Caki2 (cell line): ENCODE results near the gene NREP. TPM values are rescaled to one million over a fixed set of nuclear protein-coding genes. Genes with fewer than 3 reads are reported as not detected.

Experiments
- DNase-seq: peaks from one replicate; pipeline ENCODE4 v3.0.0-alpha.2; 2015; ENCODE audit warnings: low read depth
- in situ Hi-C: cut with HindIII; loops from 2 replicates; pipeline ENCODE4 v1.10.0; 2016; ENCODE audit warnings: low sequenced_read_pairs, low pct_unique_long_range_greater_than_20kb, mixed read lengths
- total RNA-seq: library from RNA; depleted of rRNA; stranded (reverse); fragments of >200 nt; shearing (Covaris generic); gene quantifications from 2 replicates; pipeline ENCODE4 v1.2.3, GENCODE V29; 2014; ENCODE audit warnings: low replicate concordance

The NREP gene
- total RNA-seq, 1 experiment from 2014 or later: 46.3 TPM

DNA sequence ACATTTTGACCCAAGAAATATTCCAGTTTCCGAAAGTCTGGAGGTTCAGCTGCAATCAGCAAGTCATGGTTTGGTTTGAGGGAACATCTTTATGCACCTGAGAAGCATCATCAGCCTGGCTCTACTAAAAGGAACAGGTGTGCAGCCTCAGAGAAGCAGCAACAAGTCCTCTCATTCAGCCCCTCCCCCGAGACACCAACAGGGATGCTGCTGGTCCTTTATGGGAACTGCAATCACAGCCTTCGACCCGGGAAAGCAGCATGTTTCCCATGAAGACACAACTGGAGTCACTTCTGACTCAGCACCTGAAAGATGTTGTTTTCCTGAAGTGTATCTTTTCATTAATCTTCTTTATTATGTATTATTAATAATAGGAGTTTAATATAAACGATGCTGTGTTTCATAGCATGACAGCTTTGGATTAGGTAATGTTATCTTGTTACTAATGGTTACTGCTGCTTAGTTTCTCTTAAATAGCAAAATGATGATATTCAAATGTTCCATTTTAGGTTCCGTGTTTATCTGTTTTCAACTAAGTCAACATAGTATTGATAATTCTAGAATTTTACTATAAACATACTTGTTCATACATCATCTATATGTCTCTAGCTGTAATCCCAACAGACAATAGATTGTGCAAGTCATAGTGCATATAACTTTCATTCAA lies 15.6 kb upstream of the NREP start:
- DNase-seq: no peak
- in situ Hi-C loops: no loop called here

DNA sequence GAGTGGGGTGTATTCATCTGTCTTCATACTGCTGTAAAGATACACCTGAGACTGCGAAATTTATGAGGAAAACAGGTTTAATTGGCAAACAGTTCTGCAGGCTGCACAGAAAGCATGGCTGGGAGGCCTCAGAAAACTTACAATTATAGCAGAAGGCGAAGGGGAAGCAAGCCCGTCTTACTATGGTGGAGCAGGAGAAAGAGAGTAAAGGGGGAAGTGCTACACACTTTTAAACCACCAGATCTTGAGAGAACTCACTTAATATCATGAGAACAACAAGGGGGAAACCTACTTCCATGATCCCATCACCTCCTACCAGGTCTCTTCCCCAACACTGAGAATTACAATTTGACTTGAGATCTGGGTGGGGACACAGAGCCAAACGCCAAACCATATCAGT lies 12.5 kb upstream of the NREP start:
- no peak for DNase-seq
- in situ Hi-C loops: no loop called here

DNA sequence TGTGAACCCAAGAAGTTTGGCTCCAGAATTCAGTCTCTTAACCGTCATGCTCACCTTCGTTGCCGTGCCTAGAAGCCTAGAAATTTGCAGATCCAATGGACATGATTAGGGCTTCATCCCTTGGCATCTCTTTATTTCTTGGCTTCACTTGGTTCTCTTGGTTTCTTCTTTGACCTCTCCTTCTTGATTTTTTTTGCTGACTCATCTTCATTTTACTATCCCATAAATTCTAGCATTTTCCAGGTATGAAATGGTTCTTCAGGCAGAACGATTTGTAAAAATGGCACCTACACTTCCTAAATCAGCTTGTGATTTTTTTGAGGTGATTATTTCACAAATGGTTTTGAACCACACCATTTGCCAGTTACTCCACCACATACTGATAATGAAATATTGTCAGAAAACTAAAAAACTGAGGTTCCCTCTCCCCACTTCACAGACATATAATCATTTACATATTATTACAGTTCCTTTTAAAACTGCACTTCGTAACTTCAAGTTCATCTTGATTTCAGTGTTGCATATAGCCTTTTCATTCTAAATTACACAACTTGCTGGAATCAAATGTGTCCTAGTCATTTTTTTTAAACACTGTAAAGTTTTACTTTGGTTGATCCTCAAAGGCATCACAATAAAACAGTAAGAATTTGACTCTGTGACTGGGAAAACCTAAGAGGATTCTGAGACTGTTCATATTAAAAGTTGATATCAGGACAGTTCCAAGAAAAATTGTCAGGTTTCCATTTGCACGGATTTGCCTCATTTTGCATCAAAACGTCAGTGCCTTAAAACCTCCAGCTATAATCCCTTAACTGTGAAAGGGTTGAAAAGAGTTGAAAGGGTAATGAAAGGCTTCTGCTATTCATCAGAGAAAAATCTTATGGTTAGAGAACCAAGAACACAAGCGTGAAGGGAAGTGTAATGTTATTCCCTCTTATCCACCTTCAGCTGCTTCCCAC lies 8.9 kb upstream of the NREP start:
- no peak for DNase-seq

DNA sequence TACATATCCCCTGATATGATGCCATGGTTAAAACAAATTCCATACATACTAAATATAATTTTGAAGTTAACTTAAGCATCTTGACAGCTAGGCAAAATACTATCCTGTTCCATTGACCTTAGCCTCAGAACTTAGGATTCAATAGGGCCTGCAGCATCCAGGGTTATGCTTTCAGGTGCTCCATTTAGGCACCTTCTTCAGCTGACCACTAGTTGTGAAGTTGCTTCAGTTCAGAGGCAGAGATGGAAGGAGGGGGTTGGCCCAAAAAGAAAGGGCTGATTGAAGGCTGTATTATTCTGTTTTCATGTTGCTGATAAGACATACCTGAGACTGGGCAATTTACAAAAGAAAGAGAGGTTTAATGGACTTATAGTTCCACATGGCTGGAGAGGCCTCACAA lies 7.0 kb upstream of the NREP start:
- in situ Hi-C loops: no loop called here
- no peak for DNase-seq

More for the DNA sequence above, 8.9 kb upstream of the NREP start:
- in situ Hi-C loops: no loop called here

DNA sequence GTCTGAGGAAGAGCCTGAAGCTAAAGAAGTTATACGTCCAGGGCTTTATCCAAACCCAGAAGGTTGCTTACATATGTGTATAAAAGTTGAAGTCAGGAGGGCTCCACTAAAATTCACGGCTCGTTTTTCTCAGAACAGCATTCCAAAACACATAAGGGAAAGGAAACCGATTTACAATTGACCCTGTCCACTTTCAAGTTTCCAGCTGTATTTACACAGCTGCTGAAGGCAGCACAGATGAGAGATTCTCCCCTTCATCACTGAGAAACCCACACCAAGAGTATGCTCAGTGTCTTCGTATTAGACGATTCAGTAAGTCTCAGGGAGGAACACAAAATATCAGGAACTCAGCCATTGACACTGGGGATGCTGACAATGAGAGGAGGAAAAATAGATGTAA lies 5.9 kb upstream of the NREP start:
- DNase-seq: no peak
- in situ Hi-C loops: no loop called here

DNA sequence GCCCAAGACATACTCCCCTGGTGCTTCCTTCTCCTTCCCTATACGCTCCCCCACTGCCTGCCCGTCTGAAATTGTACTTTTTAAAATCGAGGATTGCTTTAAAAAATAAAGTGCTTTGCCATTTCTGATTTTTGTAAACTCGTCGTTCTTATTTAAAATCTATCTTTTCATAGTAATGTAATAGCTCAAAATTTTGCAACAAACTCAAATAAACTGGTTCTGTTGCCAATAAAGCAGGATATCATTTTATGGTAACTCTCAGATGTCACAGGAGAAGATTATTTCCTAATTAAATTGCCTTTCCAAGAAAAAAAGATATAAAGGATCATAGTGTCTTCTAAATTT lies 1.3 kb upstream of the NREP start:
- in situ Hi-C loops: no loop called here
- no peak for DNase-seq

DNA sequence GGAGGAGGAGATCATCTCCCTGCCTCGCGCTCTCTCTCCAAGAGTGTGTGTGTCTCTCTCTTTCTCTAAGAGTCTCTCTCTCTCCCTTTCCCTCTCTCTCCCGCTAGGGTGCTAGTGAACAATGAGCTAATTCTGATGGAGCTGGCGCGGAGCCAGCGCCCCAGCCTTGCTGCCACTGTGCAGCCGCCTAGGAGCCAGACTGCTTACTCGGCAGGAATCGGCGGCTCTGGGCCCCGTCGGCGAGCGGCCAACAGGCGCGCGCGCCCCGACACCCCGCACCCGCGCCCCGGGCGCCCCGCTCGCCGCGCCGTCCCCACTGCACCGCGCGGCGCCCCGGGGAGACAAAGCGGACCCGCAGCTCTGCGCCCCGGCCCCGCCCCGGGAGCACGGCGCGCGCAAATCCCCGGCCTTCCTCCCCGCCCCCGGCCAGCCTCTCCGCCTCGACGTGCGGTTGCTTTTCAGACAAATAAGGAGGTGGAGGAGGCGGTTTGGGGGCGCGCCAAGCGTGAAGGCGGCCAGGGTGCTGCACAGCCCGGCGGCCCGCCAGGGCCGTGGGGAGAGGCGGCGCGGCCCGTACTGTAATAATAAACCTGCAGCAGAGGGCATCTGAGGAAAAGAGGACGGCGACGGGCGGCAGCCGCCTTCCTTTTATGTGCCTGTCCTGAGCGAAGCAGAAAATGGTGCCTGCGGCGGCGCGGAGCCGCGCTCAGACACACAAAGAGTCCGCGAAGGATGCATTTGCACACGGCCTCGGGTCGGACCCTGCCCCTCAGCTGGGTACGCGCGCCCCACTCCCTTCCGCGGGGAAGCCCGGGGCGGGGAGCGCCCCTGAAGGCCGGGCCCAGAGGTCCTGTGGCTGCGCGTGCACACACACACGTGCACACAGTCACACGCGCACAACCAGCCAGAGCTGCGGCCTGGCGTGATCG lies 625 bp upstream of the NREP start:
- in situ Hi-C loops: no loop called here
- DNase-seq: peak; percentile 87

DNA sequence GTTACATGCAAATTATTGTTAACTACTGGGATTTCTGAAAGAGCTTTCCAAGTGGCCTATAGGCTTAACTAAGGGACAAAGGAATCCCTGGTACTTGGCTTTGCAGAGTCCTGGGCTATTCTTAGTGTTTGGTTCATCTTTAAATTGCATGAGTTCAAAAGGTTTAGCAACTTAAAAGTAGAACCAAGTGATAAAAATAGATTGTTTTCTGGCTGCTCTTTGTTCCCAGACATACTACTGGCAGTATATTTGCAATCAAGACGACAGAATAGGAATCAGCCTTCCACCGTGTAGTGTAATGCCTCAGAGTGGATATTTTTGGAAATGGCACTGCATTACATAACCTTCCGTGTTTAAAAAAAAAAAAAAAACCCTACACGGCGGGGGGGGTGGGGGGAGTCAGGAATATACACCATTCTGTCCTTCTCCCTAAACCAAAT lies 1.0 kb downstream of the NREP start:
- in situ Hi-C loops: no loop called here
- no peak for DNase-seq

DNA sequence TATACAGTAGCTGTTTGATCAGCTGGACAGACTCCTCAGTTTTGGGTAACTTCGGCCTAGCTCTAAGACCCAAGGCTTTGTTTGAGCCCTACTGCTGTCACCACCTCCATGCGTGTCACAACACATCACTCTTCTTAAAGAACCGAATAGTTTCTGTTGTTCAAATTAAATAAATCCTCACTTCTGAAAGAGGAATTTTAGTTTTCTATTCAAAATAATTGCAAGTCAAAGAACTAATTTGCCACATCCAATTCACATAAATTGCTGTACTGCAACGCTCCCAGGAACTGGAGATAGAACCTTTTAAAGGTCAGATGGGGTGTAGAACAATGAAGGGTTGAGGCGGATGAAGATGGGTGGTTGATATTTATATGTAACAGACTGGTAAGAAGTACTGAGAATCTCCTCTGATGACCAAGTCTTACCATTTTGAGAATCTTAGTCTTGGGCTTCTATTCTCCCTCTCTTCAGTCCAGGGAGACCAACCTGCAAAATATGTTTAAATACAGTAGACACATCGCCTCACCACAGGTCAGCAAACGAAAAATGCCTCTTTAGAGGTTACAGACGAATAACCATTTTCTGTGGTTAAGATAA lies 1.6 kb downstream of the NREP start:
- in situ Hi-C loops: no loop called here
- no peak for DNase-seq

DNA sequence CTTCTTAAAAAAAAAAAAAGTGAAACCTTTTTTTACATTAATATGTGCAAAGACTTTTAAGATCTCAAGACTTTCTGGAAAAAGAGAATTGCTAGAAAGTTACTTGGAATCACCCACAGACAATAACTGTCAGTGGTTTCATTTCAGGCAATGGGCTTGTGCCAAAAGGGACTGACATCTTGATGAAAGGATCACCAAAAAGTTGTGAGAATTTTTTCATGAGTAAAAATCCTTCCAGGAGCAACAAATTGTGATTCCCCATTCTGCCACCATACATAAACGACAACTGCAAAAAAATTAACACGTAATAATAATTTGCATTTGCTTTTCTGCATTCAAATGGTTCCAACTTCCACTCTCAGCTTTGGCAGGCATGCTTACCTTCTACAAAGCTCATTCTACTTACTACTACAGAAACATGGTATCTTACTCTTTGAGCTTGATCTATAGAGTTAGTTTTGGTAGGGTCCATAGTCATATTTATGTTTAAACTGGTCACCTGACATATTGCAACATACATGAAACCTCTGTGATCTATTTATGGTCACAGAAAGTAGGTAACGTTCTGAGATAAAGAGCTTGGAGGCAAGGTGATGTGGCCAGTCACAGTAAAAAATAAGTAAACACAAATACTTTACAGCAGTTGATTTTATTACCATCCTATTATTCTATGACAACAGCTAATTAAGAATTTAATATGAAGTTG lies 3.0 kb downstream of the NREP start:
- in situ Hi-C loops: no loop called here

DNA sequence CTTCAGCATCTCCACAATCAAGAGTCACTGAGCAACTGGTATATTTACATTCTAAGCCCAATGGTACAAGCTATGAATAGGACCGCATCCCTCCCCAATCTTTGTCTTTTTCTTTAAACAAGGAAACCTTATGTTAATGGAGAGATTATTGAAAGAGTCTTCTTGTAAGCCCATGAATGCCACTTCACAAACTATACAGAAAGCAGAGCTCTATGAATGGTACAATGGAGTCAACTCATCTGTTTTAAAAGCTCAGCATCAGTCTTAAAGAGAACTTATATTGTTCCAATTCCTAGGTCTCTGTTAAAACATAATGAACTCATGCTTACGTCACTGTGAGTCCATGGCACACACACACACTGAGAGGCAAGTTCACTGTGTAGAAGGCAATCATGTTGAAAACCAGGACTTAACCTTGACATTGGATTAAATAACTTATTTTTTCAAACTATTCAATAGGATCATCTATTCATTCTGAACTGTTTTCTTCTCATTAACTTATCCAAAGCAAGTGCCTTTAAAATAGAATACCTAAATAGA lies 4.5 kb downstream of the NREP start:
- no peak for DNase-seq
- in situ Hi-C loops: no loop called here

More for the DNA sequence above, 3.0 kb downstream of the NREP start:
- no peak for DNase-seq

DNA sequence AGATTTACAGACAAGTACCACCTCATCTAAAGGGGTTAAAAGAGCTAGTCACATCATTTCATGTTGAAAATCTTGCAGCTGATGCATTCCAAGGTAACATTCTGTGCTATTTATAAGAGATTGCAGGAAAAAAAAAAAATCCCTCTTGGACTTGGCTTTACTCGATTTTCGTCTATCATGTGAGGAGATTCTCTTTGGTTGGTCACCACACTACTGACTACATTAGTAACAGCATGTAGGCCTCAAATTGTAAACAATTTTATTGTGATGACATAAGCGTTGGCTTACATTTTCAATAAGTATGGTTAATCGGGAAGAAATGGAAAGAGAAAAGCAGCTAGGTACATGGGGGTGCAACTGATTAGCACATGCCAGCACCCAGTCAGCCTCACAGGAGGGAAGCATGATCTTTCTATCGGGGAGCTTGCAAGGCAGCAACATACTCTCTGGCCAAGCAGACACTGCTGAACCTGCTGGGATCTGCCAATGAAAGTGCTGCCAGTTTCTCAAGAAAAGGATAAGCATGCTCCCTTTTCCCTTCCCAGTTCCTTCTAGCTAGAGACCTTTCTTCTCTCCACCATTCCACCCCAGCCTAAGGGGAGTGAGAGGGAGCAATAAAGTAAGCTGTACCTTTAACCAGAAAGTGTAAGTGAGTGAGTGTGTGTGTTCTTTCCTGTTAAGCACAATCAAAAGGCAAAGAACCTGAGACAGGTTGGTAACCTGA lies 7.5 kb downstream of the NREP start:
- DNase-seq: no peak
- in situ Hi-C loops: no loop called here

DNA sequence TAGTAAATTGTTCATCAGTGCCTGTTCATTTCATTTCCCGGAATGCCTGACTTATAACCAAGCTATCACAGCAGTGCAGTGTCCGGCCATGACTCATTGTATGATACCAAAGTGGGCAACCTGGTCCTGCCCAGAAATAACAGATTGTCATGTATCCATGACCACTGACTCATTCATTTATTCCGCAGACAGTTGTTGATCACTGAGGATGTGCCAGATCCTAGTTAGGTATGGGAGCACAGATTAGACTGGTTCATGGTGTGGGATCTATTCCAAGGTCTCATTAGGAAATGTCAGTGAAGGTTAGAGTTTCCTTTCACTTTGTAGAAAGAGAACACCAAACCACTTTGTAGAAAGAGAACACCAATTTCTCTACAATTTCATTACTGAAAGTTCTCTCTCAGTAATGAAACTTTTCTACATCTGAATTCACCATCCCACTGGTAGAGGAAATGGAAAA lies 8.7 kb downstream of the NREP start:
- peak; percentile 65 for DNase-seq
- in situ Hi-C loops: no loop called here

DNA sequence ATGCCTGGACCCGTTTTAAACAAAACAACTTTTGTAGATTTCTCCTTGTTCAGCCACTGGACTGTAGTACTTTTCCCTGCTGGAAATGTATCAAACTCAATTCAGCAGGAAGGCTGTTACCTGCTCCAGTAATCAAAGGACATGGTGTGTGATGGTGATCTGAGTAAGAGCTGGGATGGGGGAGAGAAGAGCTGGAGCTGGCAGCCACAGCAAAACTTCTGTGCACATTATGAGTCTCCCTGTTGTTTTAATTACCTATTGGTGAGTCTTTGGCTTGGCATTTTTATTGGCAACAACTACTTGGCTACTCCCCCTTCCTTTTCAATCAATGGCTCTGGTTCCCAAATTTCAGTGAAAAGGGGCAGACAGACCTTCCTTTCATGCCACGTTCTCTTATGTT lies 9.7 kb downstream of the NREP start:
- in situ Hi-C loops: no loop called here
- DNase-seq: no peak

DNA sequence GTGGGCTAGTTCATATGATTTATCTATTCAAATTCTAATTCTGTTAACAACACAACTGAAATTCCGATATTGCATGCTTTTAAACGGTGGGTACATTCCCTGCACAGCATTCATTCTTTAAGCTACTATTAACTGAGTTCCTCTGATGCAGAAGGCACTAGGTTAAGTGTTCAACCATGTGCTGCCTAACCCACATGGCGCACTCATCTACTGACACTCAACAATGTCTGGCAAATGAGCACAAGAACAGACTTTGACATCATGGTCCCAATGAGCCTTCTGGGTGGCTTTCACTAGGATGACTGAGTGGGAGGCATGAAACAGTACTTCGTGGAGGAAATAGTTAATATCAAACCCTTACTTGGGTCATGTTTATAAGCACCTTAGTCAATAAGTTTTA lies 10.2 kb downstream of the NREP start:
- no peak for DNase-seq
- in situ Hi-C loops: no loop called here

DNA sequence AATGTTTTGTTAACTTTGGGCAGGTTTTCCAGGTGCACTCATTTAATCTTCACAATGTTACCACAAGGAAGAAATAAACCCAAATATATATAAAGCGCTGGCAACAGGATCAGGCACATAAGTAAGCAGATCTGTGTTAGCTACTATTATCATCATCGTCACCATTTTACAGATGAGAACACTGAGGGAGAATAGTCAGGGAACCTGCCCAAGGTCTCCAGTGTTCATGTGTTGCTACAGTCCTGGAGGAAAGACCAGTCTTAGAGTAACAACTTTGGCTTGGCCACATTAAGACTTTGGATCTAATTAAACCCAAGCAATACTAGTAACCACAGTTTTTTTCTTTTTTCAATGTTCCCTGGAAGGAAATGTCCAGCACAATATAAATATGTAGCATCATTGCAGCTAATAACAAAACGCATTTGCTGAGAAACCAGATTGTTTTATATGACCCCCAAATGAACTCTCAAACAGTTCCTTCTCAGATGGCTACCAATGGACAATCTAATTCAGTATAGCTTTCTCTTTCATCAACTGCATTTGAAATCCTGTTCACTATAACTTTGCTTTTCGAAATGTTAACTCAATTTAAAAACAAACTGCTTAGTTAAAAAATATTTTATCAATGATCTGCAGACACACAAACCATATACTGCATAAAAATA lies 11.8 kb downstream of the NREP start:
- no peak for DNase-seq

More for the DNA sequence above, 11.8 kb downstream of the NREP start:
- in situ Hi-C loops: no loop called here
